PC-9 (cell line): ENCODE results near the gene ZNF474.

ENCODE experiments used
- EZH2 ChIP-seq: fragments of 200-600 bp; sonication (generic); IDR thresholded peaks from 2 replicates; pipeline ENCODE4 v1.8.0; 2017; ENCODE audit warnings: antibody characterized with exemption, low read depth
- TF ChIP-seq, protein P1 (sequence below): fragments of 200-600 bp; sonication (generic); conservative IDR thresholded peaks from 2 replicates; pipeline ENCODE4 v1.6.1; 2017; ENCODE audit warnings: mixed run types, antibody characterized with exemption, mild to moderate bottlenecking, moderate library complexity

DNA sequence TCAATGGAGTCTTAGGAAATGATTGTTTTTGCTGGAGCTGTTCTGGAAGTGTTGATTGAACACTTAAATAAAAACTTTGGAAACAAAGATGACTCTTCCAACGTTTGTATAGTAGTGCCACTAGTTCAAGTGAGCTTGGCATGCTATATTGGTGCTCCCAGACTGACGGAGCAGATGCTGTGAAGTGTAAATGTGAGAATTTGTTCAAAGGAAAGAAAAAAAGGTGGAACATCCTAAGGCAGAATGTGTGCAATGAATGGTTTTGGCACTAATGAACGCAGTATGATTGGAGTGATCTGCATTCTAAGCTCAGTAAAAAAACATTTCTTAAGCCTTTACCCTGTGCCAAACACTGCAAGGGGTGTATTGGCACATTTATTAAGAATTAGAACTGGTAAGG lies 69.8 kb downstream of the ZNF474 start:
- TF ChIP-seq EZH2 = no peak
- TF ChIP-seq, protein P1, sequence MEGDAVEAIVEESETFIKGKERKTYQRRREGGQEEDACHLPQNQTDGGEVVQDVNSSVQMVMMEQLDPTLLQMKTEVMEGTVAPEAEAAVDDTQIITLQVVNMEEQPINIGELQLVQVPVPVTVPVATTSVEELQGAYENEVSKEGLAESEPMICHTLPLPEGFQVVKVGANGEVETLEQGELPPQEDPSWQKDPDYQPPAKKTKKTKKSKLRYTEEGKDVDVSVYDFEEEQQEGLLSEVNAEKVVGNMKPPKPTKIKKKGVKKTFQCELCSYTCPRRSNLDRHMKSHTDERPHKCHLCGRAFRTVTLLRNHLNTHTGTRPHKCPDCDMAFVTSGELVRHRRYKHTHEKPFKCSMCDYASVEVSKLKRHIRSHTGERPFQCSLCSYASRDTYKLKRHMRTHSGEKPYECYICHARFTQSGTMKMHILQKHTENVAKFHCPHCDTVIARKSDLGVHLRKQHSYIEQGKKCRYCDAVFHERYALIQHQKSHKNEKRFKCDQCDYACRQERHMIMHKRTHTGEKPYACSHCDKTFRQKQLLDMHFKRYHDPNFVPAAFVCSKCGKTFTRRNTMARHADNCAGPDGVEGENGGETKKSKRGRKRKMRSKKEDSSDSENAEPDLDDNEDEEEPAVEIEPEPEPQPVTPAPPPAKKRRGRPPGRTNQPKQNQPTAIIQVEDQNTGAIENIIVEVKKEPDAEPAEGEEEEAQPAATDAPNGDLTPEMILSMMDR = no peak
